IPS DF 4.7 (cell line): ENCODE data around the gene ASCL2.
"Not testable (repeated sequence)": the region's sequence is repeated elsewhere in the genome, so short reads cannot be mapped to it uniquely, and the experiment has no call there.

ENCODE experiments used
- DNase-seq: peaks from one replicate; pipeline ENCODE4 v3.0.0-alpha.2; 2013; ENCODE audit warnings: low spot score; ENCODE audit errors: extremely low read depth

ASCL2 gene

DNA sequence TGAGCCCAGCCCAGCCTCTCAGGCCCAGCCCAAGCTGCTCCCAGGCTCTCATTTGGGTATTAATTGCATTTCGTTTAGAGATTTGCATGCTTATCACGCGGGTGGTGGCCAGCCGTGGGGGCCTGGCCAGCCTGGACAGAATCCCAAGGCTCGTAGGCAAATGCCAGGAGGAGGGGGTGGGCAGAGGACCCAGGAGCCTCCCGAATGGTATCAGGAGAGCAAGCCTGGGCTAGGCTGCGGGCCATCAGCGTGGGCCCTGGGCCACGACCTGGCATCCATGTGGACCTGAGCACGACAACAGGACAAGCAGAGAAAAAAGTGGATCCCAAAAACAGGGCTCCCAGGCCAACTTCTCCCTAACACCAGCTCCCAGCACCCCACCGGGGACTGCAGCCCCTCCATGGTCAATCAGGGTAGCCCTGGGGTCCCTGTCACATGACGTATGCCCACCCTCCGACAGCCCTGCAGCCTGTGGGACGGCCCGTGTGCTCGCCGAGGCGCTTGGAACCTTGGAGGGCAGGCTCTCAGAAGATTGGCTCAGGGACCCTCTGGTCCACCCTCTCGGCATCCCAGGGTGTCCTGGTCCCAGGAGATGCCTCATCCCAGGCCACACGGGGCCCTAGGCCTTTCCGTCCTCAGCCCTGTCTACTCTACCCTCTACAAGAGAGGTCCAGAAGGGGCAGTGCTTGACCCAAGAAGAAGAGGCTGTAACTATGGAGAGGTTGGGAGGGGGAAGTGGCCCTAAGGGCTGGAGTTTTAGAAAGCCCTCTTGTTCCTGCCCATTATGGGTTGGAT lies 8.8 kb downstream of the ASCL2 start:
- DNase-seq: no peak

GRCh38 chr11:2260491-2261364 lies 9.7 kb downstream of the ASCL2 start:
- DNase-seq: no peak

GRCh38 chr11:2259897-2260451 lies 10.4 kb downstream of the ASCL2 start:
- DNase-seq: no peak

DNA sequence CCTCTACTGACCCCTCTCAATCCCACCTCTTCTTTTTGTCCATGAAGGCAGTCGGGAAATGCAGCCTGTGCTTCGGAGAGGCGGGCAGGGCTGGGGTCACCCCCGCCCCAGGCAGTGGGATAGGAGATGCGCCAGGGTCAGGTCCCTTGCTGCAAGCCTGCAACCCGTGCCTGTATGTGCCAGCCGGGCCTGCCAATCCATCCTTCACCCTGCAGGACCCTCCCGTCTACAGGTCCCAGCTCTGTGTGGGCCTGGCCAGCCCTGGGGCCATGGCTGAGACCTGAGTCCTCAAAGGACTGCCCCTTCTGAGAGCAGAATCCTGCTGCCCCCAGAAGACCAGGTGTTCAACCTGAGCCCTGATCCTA lies 10.9 kb downstream of the ASCL2 start:
- DNase-seq: no peak

DNA sequence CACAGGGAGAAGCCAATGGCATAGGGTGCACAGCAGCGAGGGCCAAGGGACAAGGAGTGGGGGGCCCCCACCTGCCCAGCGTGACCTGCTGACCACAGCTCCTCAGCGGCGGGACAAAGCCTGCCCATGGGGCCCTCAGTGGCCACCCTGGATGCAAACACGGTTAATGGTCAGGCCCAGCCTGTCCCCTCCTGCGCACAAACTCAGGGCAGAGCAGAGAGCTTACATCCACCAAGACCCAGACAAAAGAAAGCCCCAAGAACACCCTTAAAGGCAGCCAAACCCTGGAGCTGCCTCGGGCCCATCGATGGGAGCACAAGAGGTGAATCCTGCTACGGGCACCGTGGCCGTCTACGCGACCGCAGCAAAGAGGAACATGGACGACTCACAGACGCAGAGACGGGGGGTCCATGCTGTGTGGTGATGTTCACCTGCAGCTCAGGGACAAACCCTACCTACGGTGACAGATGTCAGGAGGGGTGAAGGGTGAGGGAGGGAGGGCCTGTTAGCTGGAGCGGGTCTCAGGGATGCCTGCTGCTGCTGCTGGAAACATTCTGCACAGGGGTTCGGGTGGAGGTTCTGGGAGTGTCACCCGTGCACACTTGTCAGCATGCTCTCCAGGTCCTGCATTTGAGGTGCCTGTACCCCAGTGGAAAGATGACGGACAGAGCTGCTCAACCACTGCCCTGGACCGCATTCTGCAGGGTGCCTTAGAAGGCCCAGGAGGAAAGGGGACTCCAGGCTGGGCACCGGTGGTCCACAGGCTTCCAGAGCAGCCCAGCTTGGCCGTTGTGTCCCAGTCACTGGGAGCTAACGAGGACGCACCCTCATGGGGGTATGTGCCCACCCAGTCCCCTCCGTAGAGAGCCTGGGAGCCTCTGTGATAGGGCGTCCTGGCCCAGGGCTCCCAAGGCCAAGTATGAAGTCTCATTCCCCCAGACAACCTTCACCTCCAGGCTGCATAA lies 11.6 kb downstream of the ASCL2 start:
- no peak for DNase-seq

DNA sequence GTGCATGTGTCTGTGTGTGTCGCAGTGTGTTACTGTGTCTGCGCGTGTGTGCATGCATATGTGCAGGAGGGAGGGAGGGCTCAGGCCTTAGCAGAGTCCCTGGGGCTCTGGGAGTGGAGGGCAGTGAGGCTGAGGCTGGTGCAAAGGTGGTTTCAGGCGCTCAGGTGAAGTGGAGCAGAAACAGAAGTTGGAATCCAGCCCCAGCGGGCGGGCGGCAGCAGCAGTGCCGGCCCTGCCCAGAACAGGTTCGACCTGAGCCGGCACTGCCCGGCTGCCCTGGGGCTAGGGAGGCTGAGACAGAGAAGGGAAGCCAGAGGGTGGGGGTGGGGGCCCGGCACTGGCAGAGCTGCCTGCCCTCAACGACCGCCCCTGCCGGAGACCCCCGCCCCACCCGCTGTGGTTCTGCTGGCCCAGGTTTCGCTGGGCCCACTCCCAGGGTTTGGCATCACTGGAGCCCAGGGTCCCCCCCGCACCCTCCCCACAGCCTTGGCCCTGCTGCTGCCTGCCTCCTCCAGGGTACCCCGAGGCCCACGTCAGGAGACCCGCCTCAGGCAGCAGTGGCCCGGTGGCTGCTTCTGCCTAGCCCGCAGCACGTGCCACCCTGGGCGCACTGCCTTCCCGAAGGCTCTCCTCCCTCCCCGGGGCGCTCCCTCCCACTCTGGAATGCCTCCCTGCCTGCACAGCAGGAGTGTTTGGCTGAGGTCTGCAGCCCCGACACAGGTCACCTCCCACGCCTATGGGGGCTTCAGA lies 13.3 kb downstream of the ASCL2 start:
- DNase-seq: no peak

- no peak for DNase-seq
These were observed 14.0 kb downstream of the ASCL2 start for GRCh38 chr11:2256293-2256913.

DNA sequence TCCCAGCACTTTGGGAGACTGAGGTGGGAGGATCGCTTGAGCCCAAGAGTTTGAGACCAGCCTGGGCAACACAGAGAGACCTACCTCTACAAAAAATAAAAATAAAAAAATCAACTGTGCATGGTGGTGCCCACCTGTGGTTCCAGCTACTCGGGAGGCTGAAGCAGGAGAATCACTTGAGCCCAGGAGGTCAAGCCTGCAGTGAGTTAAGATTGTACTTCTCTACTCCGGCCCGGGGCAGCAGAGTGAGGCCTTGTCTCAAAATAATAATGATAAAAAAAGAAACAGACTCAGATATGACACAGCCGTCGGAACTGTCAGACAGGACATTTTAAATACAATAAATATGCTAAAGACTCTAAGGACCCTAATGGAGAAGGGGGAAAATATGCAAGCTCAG lies 18.4 kb downstream of the ASCL2 start:
- DNase-seq: no peak

DNA sequence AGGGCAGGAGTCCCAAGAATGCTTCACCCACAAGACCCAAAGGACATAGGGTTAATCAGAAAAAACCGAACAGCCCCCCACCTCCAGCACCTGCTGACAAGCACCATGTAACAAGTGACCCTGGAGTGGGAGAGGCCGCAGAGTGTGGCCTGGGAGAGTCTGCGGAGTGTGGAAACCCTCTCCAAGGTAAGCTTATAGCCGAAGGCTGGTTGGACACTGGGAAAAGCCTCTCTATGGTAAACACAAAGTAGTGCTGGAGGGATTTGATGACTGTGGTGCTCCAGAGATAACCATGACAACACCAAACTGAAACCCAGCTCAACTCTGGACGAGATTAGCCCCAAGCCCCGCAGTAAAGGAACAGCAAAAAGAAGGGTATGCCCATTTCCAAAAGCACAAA lies 19.2 kb downstream of the ASCL2 start:
- no peak for DNase-seq

- no peak for DNase-seq
These were observed 19.9 kb downstream of the ASCL2 start for GRCh38 chr11:2250485-2250884.

- DNase-seq: no peak
These were observed 20.3 kb downstream of the ASCL2 start for GRCh38 chr11:2250041-2250440.

GRCh38 chr11:2249189-2249916 lies 21.0 kb downstream of the ASCL2 start:
- DNase-seq: no peak

- DNase-seq: no peak
These were observed 21.6 kb downstream of the ASCL2 start for GRCh38 chr11:2248762-2249161.

DNA sequence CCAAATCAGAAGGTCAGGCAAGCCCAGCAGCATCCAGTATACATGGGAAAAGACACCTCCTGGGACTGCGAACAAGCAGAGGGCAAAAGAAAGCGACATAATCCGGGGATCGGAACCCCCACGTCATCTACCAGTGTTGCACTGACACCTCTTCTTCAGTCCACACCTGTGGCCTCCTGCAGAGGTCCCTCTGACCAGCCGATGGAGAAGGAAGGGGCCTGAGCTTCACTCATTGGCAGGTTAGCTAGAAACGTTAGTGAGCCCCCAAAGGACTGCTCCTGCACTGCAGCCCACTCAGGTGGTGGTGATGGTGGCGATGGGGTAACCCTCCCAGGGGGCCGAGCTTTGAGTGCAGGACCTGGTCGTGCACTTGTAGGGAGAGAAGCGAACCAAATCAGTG lies 22.1 kb downstream of the ASCL2 start:
- no peak for DNase-seq

GRCh38 chr11:2247496-2247895 lies 22.9 kb downstream of the ASCL2 start:
- no peak for DNase-seq

GRCh38 chr11:2240834-2241233 lies 29.6 kb downstream of the ASCL2 start:
- no peak for DNase-seq

GRCh38 chr11:2237457-2238238 lies 32.7 kb downstream of the ASCL2 start:
- no peak for DNase-seq

DNA sequence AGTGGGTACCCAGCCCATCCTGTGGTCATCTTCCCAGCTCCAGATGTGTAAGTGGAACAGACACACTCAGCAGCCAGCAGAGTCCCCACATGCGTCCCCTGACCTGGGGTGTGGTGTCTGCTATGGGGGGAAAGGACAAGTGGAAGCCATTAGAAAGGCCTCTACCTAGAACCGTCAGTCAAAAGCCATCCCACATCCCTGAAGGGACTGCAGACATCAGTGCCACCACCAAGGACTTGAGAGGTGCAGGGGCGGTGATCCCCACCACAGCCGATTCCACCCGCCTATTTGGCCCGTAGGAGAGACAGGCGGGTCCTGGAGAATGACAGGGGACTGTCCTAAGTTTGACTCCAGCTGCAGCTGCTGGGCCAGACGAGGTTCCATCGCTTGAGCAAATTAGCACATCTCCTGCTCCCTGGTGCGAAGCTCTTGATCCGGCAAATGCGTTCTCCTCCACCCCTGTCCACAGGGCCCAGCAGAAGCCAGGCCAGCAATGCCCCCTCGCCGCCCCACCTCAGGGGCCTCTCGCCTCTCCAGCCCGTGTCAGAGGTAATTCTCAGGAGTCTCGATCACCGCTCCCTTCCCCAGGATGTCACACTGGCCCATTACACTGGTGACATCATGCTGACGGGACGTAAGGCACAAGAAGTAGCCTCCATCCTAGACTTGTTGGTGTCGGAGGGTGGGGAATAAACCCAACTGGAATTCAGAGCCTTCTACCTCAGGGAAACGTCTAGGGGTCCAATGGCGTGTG lies 33.8 kb downstream of the ASCL2 start:
- DNase-seq: not testable (repeated sequence)
